OCI-LY3 (cell line): Measurements from ENCODE around the gene TMEM171.

ENCODE experiments used
- EZH2phosphoT487 ChIP-seq: fragments of 200-600 bp; shearing (Covaris generic); IDR thresholded peaks from 2 replicates; pipeline ENCODE4 v1.6.1; 2018; ENCODE audit warnings: antibody characterized with exemption, mixed run types, low read depth
- TF ChIP-seq, protein P1 (sequence below): fragments of 200-600, 300-600 bp; sonication (generic); IDR thresholded peaks from 2 replicates; pipeline ENCODE4 v1.5.1; 2014; ENCODE audit warnings: antibody characterized with exemption, low read length, low read depth

DNA sequence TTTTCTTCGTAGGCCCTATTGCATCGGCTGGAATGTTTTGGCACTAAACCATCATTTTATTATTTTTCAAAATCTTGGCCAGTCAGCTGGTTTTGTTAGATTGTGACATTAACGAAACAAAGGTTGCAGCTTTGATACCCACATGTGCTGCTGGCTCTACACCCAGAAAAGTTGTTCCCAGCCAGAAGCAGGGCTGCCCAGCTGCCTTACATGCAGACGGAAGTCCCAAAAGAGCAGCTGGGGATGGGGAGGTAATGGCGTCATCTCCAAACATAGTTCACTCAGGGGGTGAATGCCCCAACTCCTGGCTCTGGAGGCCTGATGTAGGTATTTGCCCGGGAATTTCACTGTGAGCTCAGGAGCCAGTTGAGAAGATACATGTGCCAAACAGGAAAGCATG, 23.3 kb downstream of the TMEM171 start:
- TF ChIP-seq, protein P1, sequence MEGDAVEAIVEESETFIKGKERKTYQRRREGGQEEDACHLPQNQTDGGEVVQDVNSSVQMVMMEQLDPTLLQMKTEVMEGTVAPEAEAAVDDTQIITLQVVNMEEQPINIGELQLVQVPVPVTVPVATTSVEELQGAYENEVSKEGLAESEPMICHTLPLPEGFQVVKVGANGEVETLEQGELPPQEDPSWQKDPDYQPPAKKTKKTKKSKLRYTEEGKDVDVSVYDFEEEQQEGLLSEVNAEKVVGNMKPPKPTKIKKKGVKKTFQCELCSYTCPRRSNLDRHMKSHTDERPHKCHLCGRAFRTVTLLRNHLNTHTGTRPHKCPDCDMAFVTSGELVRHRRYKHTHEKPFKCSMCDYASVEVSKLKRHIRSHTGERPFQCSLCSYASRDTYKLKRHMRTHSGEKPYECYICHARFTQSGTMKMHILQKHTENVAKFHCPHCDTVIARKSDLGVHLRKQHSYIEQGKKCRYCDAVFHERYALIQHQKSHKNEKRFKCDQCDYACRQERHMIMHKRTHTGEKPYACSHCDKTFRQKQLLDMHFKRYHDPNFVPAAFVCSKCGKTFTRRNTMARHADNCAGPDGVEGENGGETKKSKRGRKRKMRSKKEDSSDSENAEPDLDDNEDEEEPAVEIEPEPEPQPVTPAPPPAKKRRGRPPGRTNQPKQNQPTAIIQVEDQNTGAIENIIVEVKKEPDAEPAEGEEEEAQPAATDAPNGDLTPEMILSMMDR = no peak
- no peak for TF ChIP-seq EZH2phosphoT487
